GM12875 (cell line): Measurements from ENCODE around the gene B4GALT5.

Source experiments
- H3K4me3 ChIP-seq: one replicate; pipeline ENCODE4 v1.5.1; 2011; ENCODE audit warnings: low read depth, low read length, control low read depth
- CTCF ChIP-seq: IDR thresholded peaks from 2 replicates; pipeline ENCODE4 v1.5.1; 2011; ENCODE audit warnings: low read depth, mild to moderate bottlenecking, control low read depth, inconsistent platforms, low read length, moderate library complexity, borderline replicate concordance; ENCODE audit not compliant: insufficient read depth

B4GALT5 gene

GRCh38 chr20:49607568-49607967 is 106.1 kb downstream of the B4GALT5 start:
- no peak for TF ChIP-seq CTCF
- no peak overlapping the region for H3K4me3 ChIP-seq

GRCh38 chr20:49603209-49603627 is 110.5 kb downstream of the B4GALT5 start:
- no peak for TF ChIP-seq CTCF
- no peak overlapping the region for H3K4me3 ChIP-seq

- TF ChIP-seq CTCF = no peak
- H3K4me3 ChIP-seq = no peak overlapping the region
These were observed 111.1 kb downstream of the B4GALT5 start for GRCh38 chr20:49602345-49603208.

GRCh38 chr20:49601153-49601924 is 112.3 kb downstream of the B4GALT5 start:
- no peak overlapping the region for H3K4me3 ChIP-seq
- no peak for TF ChIP-seq CTCF

- TF ChIP-seq CTCF = no peak
- no peak overlapping the region for H3K4me3 ChIP-seq
These were observed 113.9 kb downstream of the B4GALT5 start for GRCh38 chr20:49599746-49600113.

- TF ChIP-seq CTCF = no peak
- H3K4me3 ChIP-seq = no peak overlapping the region
These were observed 115.8 kb downstream of the B4GALT5 start for GRCh38 chr20:49597825-49598395.
